HepG2 (cell line): ENCODE data around the gene GJD3. TPM values are rescaled to one million over a fixed set of nuclear protein-coding genes. Genes with fewer than 3 reads are reported as not detected.

Experiments used
- ATAC-seq: fragments of 200-7000 bp; cut with Tn5 transposase; 3 replicates; pipeline ENCODE4 v1.9.1; 2020; ENCODE audit warnings: mild to moderate bottlenecking, moderate library complexity
- BruUV-seq: library from RNA; stranded (reverse); fragments of 400-500 nt; replicated peaks from 2 replicates; lab custom pipeline; 2021; lab: Mats Ljungman, UMichigan
- CTCF ChIA-PET: fragments of 300-600 bp; formaldehyde crosslinking; extraction: SDS; loops from one replicate; lab custom pipeline; 2021; ENCODE audit warnings: low total read pairs, inconsistent platforms, low intra/inter-chr PET ratio; lab: Yijun Ruan, JAX
- POLR2A ChIA-PET: fragments of 350-600 bp; sonication (Branson Sonifier 250); formaldehyde crosslinking; loops from one replicate; lab custom pipeline; 2020; ENCODE audit warnings: antibody characterized with exemption, inconsistent platforms; lab: Yijun Ruan, JAX
- DNase-seq: peaks from one replicate; pipeline ENCODE4 v3.0.0-alpha.2; 2015; ENCODE audit warnings: low spot score
- FAIRE-seq: peaks from 3 replicates; lab custom pipeline; 2011; peaks lifted over from hg19 to GRCh38; lab: Jason Lieb, UNC
- H2AFZ ChIP-seq: one replicate; pipeline ENCODE4 v1.6.1; 2011; ENCODE audit warnings: low read length, inconsistent platforms
- H3K27ac ChIP-seq: fragments of 300-600 bp; 3 replicates; pipeline ENCODE4 v1.8.0; 2011; ENCODE audit warnings: mixed run types, mild to moderate bottlenecking, mixed read lengths, low read length, inconsistent platforms; ENCODE audit not compliant: insufficient read depth; ENCODE audit errors: extremely low read length
- H3K27me3 ChIP-seq, 2 experiments: fragments of 200-600 bp in 1 of 2; 2 replicates in 1 of 2; 3 replicates in 1 of 2; pipeline versions ENCODE4 v1.6.0 to v1.8.0; 2011; ENCODE audit warnings: low read length in 2 of 2, mild to moderate bottlenecking in 2 of 2, moderate library complexity in 2 of 2, inconsistent platforms in 1 of 2; ENCODE audit not compliant: insufficient read depth in 2 of 2, control insufficient read depth in 1 of 2
- H3K36me3 ChIP-seq, 2 experiments: fragments of 200-600 bp in 1 of 2; replicated peaks in 1 of 2; 2 replicates in 1 of 2; 3 replicates in 1 of 2; pipeline versions ENCODE4 v1.5.1 to v1.8.0; 2011; ENCODE audit warnings: low read length in 2 of 2, inconsistent platforms in 1 of 2; ENCODE audit not compliant: insufficient read depth in 2 of 2, control insufficient read depth in 1 of 2
- H3K4me1 ChIP-seq: 2 replicates; pipeline ENCODE4 v1.5.1; 2012; ENCODE audit warnings: low read length, inconsistent platforms; ENCODE audit not compliant: insufficient read depth
- H3K4me2 ChIP-seq: 2 replicates; pipeline ENCODE4 v1.6.0; 2011; ENCODE audit warnings: low read depth, low read length, inconsistent platforms
- H3K4me3 ChIP-seq, 3 experiments: fragments of 200-600 bp in 1 of 3; sonication (generic), shearing (Covaris generic) in 1 of 3; replicated peaks in 1 of 3; 2 replicates each; pipeline ENCODE4 v1.5.1; 2011 to 2016; ENCODE audit warnings: low read length in 3 of 3, inconsistent platforms in 2 of 3, low read depth in 2 of 3, mild to moderate bottlenecking in 2 of 3, control low read depth in 1 of 3, mixed read lengths in 1 of 3; ENCODE audit not compliant: insufficient read depth in 1 of 3
- H3K79me2 ChIP-seq: one replicate; pipeline ENCODE4 v1.6.1; 2011; ENCODE audit warnings: low read length, inconsistent platforms; ENCODE audit not compliant: insufficient read depth
- H3K9ac ChIP-seq: 2 replicates; pipeline ENCODE4 v1.6.0; 2011; ENCODE audit warnings: mild to moderate bottlenecking, low read depth, low read length, inconsistent platforms; ENCODE audit not compliant: insufficient read depth
- H3K9me3 ChIP-seq: 2 replicates; pipeline ENCODE4 v1.5.1; 2012; ENCODE audit warnings: mild to moderate bottlenecking, low read length
- H4K20me1 ChIP-seq: 2 replicates; pipeline ENCODE4 v1.6.0; 2011; ENCODE audit warnings: inconsistent platforms, mild to moderate bottlenecking, low read length, moderate library complexity; ENCODE audit not compliant: insufficient read depth
- AHR ChIP-seq: IDR thresholded peaks from 2 replicates; pipeline ENCODE4 v1.6.1; 2018; ENCODE audit warnings: missing genetic modification reagents, missing compliant biosample characterization
- MATR3 ChIP-seq: sonication (generic); formaldehyde crosslinking; IDR thresholded peaks from 2 replicates; pipeline ENCODE4 v1.4.0; 2020; ENCODE audit warnings: missing genetic modification reagents
- NRL ChIP-seq: sonication (generic); formaldehyde crosslinking; IDR thresholded peaks from 2 replicates; pipeline ENCODE4 v1.5.0; 2020; ENCODE audit warnings: missing genetic modification reagents, mild to moderate bottlenecking, moderate library complexity, borderline replicate concordance
- ZBTB7A ChIP-seq: sonication (generic); formaldehyde crosslinking; IDR thresholded peaks from 2 replicates; pipeline ENCODE4 v1.8.0; 2022; ENCODE audit warnings: mild to moderate bottlenecking, missing genetic modification reagents
- WGBS: methylation state at CpG from one replicate; pipeline ENCODE4 v1.1.6; 2017; ENCODE audit warnings: low lambda C conversion rate; 5-methylcytosine and 5-hydroxymethylcytosine counted together
- in situ Hi-C: cut with HindIII; loops from 2 replicates; pipeline ENCODE4 v1.10.0; 2017; ENCODE audit warnings: low pct_unique_long_range_greater_than_20kb; ENCODE audit not compliant: extremely low pct_ligation_motif_present
- intact Hi-C: fragments of 100-400 bp; cut with micrococcal nuclease; formaldehyde crosslinking; loops from one replicate; pipeline ENCODE4 v1.10.0; 2022; ENCODE audit not compliant: unreplicated experiment
- polyA plus RNA-seq, 8 experiments: library from polyadenylated mRNA; depleted of rRNA in 3 of 8; stranded (reverse) in 7 of 8; unstranded in 1 of 8; fragments of >200 nt; fragmentation: Illumina TruSeq in 4 of 8; extraction: Trizol in 4 of 8; gene quantifications; 2 replicates each; pipeline versions ENCODE4 v1.2.1 to v1.2.3, GENCODE V29; 2011 to 2016; ENCODE audit warnings: low read depth in 4 of 8, missing spikeins in 1 of 8, mixed read lengths in 1 of 8; ENCODE audit not compliant: insufficient read depth in 1 of 8
- total RNA-seq, 5 experiments: library from RNA; depleted of rRNA; stranded (reverse); fragments of >200 nt; fragmentation: Illumina TruSeq; extraction: Trizol; gene quantifications; 2 replicates each; pipeline ENCODE4 v1.2.3, GENCODE V29; 2016; ENCODE audit warnings: low read depth in 1 of 5
- TF ChIP-seq, protein P1 (sequence below): IDR thresholded peaks from 2 replicates; pipeline ENCODE4 v1.6.1; 2016; ENCODE audit warnings: low read depth, control low read depth
- TF ChIP-seq, protein P2 (sequence below): IDR thresholded peaks from 2 replicates; pipeline ENCODE4 v1.6.1; 2016; ENCODE audit warnings: low read depth, borderline replicate concordance
- TF ChIP-seq, protein P3 (sequence below), 2 experiments: fragments of 450-650 bp in 1 of 2; sonication (generic) in 1 of 2; formaldehyde crosslinking in 1 of 2; IDR thresholded peaks; 2 replicates each; pipeline versions ENCODE4 v1.6.1 to v1.8.0; 2016 to 2022; ENCODE audit warnings: antibody characterized with exemption in 1 of 2, mild to moderate bottlenecking in 1 of 2, missing genetic modification reagents in 1 of 2

The GJD3 gene
- total and polyA plus RNA-seq, 2 of the 13 experiments (the other 11 are each of a cell fraction or from before 2014, with no cell fraction given): not detected

DNA sequence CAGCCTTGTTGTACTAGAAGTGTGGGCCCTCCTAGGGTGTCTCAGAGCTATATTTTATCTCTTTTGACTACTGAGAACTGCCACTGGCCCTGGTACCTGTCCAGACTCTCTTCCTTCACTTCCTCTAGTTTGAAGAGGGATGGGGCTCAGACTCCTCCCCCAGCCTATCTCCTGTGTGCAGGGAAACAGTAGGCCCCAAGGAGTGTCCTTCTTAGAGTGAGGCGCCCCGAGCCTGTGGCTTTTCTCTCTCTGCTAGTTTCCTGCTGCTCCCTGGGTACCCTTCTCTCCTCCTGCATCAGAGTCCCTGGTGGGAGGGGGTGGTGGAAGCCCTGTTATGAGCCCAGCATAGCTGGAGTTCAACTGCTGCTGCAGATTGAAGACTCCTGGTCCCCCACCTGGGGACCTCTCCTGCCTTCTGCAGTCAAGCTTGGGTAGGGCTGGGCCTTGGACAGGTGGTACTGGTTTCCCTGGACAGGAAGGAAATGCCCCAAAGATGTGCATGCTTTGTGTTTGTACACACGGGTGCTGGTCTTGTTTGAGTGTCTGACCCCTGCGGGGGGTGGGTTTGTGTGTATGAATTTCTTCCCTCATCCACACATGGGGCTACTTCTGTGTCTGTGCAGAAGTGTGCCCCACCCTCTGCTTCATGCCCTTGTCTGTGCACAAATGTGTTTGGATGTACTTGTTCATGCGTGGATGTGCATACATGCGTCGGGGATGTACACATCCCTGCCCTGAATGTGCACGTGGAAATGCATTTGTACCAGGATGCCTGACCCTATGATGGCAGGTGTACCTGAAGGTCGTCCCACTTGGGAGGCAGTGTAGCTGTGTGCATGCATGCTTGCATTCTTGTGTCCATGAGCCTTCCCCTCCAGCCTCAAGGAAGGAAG lies 48.6 kb downstream of the GJD3 start:
- H3K4me3 ChIP-seq: peak overlapping the region; percentile 86 to 95 (median 86); a peak in 5 of 6 replicates
- in situ Hi-C loops (loop anchor here (5.0 kb wide), 2 partner anchors 36 to 101 kb away; partner anchors contain the start of gene TOP2A), intact Hi-C loops (loop anchor here (2.0 kb wide), 3 partner anchors 13 to 101 kb away; partner anchors contain the start of gene TOP2A)
- peak overlapping the region; percentile 100 for H3K4me2 ChIP-seq
- H2AFZ ChIP-seq: no peak overlapping the region
- WGBS: 35% methylated on average over 9 of the region's 9 CpGs
- ChIA-PET POLR2A (interaction anchor here (0.6 to 3.8 kb wide), 15 partner anchors 9 to 1372 kb away, joined by 3 to 45 read pairs (median 5); partner anchors contain the start of gene PSMD3), CTCF (interaction anchor here (1.1 kb wide), 1 partner anchor 12 kb away, joined by 3 read pairs; no protein-coding TSS in a partner anchor)
- ATAC-seq (no peak), FAIRE-seq (peak; percentile 42), DNase-seq (no peak)
- no TSS peak for BruUV-seq
- H4K20me1 ChIP-seq: no peaks in the 10 kb centered on the region
- H3K27me3 ChIP-seq: no peaks in the 10 kb centered on the region; a peak in 1 of 5 replicates
- H3K79me2 ChIP-seq: peaks cover 25% of the 10 kb centered on the region
- no peaks in the 10 kb centered on the region for H3K9me3 ChIP-seq
- H3K4me1 ChIP-seq: peaks cover 86% of the 10 kb centered on the region
- H3K27ac ChIP-seq: no peak overlapping the region
- no peaks in the 10 kb centered on the region for H3K36me3 ChIP-seq
- H3K9ac ChIP-seq: 0 out of 2 replicates have a peak overlapping the region, but pooled peaks have one; percentile 14
- TF ChIP-seq, protein P1, sequence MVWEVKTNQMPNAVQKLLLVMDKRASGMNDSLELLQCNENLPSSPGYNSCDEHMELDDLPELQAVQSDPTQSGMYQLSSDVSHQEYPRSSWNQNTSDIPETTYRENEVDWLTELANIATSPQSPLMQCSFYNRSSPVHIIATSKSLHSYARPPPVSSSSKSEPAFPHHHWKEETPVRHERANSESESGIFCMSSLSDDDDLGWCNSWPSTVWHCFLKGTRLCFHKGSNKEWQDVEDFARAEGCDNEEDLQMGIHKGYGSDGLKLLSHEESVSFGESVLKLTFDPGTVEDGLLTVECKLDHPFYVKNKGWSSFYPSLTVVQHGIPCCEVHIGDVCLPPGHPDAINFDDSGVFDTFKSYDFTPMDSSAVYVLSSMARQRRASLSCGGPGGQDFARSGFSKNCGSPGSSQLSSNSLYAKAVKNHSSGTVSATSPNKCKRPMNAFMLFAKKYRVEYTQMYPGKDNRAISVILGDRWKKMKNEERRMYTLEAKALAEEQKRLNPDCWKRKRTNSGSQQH (CRISPR knock-in tag): peak; percentile 49; the same call in 1 of the 2 replicates
- TF ChIP-seq, protein P2, sequence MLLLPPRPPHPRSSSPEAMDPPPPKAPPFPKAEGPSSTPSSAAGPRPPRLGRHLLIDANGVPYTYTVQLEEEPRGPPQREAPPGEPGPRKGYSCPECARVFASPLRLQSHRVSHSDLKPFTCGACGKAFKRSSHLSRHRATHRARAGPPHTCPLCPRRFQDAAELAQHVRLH: no peak; the same call in 1 of the 2 replicates
- TF ChIP-seq MATR3 (peak; percentile 13; the same call in 1 of the 2 replicates), AHR (CRISPR knock-in tag) (peak; percentile 24; the same call in 1 of the 2 replicates), NRL (CRISPR knock-in tag) (peak; percentile 10; the same call in 1 of the 2 replicates), ZBTB7A (CRISPR knock-in tag) (peak; percentile 66; the same call in 1 of the 2 replicates)
- TF ChIP-seq, protein P3, sequence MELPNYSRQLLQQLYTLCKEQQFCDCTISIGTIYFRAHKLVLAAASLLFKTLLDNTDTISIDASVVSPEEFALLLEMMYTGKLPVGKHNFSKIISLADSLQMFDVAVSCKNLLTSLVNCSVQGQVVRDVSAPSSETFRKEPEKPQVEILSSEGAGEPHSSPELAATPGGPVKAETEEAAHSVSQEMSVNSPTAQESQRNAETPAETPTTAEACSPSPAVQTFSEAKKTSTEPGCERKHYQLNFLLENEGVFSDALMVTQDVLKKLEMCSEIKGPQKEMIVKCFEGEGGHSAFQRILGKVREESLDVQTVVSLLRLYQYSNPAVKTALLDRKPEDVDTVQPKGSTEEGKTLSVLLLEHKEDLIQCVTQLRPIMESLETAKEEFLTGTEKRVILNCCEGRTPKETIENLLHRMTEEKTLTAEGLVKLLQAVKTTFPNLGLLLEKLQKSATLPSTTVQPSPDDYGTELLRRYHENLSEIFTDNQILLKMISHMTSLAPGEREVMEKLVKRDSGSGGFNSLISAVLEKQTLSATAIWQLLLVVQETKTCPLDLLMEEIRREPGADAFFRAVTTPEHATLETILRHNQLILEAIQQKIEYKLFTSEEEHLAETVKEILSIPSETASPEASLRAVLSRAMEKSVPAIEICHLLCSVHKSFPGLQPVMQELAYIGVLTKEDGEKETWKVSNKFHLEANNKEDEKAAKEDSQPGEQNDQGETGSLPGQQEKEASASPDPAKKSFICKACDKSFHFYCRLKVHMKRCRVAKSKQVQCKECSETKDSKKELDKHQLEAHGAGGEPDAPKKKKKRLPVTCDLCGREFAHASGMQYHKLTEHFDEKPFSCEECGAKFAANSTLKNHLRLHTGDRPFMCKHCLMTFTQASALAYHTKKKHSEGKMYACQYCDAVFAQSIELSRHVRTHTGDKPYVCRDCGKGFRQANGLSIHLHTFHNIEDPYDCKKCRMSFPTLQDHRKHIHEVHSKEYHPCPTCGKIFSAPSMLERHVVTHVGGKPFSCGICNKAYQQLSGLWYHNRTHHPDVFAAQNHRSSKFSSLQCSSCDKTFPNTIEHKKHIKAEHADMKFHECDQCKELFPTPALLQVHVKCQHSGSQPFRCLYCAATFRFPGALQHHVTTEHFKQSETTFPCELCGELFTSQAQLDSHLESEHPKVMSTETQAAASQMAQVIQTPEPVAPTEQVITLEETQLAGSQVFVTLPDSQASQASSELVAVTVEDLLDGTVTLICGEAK (IDR thresholded peaks at IDR 0.05): no peak
- TF ChIP-seq, protein P3 (CRISPR knock-in tag; IDR thresholded peaks at IDR 0.05): 0 out of 2 replicates have a peak, but pooled peaks have one; percentile 14
